GM12878 (cell line): Measurements from ENCODE around the gene RHOBTB1. TPM values are rescaled to one million over a fixed set of nuclear protein-coding genes. Genes with fewer than 3 reads are reported as not detected.

ENCODE experiments used
- ATAC-seq: fragments of 200-7000 bp; cut with Tn5 transposase; 3 replicates; pipeline ENCODE4 v1.9.1; 2020; ENCODE audit warnings: mild to moderate bottlenecking, moderate library complexity
- BruUV-seq: library from RNA; stranded (reverse); fragments of 400-500 nt; replicated peaks from 2 replicates; lab custom pipeline; 2021; lab: Mats Ljungman, UMichigan
- CTCF ChIA-PET: fragments of 300-600 bp; sonication (Branson Sonifier 250); formaldehyde crosslinking; extraction: SDS; loops from one replicate; lab custom pipeline; 2021; ENCODE audit warnings: inconsistent platforms; lab: Yijun Ruan, JAX
- POLR2A ChIA-PET: fragments of 350-600 bp; formaldehyde crosslinking; extraction: SDS; loops from one replicate; lab custom pipeline; 2021; ENCODE audit warnings: inconsistent platforms; lab: Charles Lee
- RAD21 ChIA-PET: fragments of 300-600 bp; sonication (Branson Sonifier 250); formaldehyde crosslinking; loops from one replicate; lab custom pipeline; 2023; ENCODE audit warnings: antibody characterized with exemption; ENCODE audit not compliant: unreplicated experiment; lab: Charles Lee
- SMC1A ChIA-PET: fragments of 300-600 bp; sonication (Branson Sonifier 250); formaldehyde crosslinking; loops from one replicate; lab custom pipeline; 2023; ENCODE audit not compliant: unreplicated experiment, uncharacterized antibody; lab: Charles Lee
- DNase-seq: peaks from one replicate; pipeline ENCODE4 v3.0.0-alpha.2; 2011; ENCODE audit warnings: low read depth, low spot score
- FAIRE-seq: peaks from 3 replicates; lab custom pipeline; 2011; peaks lifted over from hg19 to GRCh38; lab: Jason Lieb, UNC
- H2AFZ ChIP-seq: 2 replicates; pipeline ENCODE4 v1.6.0; 2011; ENCODE audit warnings: low read depth, low read length, control low read depth; ENCODE audit not compliant: control insufficient read depth
- H3K27ac ChIP-seq: 2 replicates; pipeline ENCODE4 v1.5.1; 2011; ENCODE audit warnings: control low read depth; ENCODE audit not compliant: control insufficient read depth, insufficient read depth
- H3K27me3 ChIP-seq, 2 experiments: replicated peaks in 1 of 2; 2 replicates each; pipeline versions ENCODE4 v1.6.0 to v1.6.1; 2011; ENCODE audit warnings: low read length in 1 of 2; ENCODE audit not compliant: control insufficient read depth in 2 of 2, insufficient read depth in 2 of 2
- H3K36me3 ChIP-seq, 2 experiments: 2 replicates each; pipeline ENCODE4 v1.5.1; 2011; ENCODE audit warnings: low read length in 1 of 2; ENCODE audit not compliant: control insufficient read depth in 2 of 2, insufficient read depth in 2 of 2
- H3K4me1 ChIP-seq: 2 replicates; pipeline ENCODE4 v1.6.1; 2011; ENCODE audit warnings: mild to moderate bottlenecking, low read length, moderate library complexity, mixed read lengths; ENCODE audit not compliant: control insufficient read depth, insufficient read depth
- H3K4me2 ChIP-seq: 2 replicates; pipeline ENCODE4 v1.6.0; 2011; ENCODE audit warnings: control low read depth; ENCODE audit not compliant: control insufficient read depth, insufficient read depth
- H3K4me3 ChIP-seq: fragments of 200-600 bp; sonication (generic); 2 replicates; pipeline ENCODE4 v1.5.1; 2016
- H3K79me2 ChIP-seq: 2 replicates; pipeline ENCODE4 v1.6.0; 2011; ENCODE audit warnings: low read length; ENCODE audit not compliant: control insufficient read depth, insufficient read depth
- H3K9ac ChIP-seq: 2 replicates; pipeline ENCODE4 v1.8.0; 2011; ENCODE audit warnings: low read length, control low read depth, mixed read lengths; ENCODE audit not compliant: control insufficient read depth, insufficient read depth
- H3K9me3 ChIP-seq: replicated peaks from 3 replicates; pipeline ENCODE4 v1.5.1; 2011; ENCODE audit warnings: mild to moderate bottlenecking, low read length; ENCODE audit not compliant: control insufficient read depth, insufficient read depth
- H4K20me1 ChIP-seq: 2 replicates; pipeline ENCODE4 v1.6.0; 2011; ENCODE audit not compliant: control insufficient read depth, insufficient read depth
- CREB1 ChIP-seq: IDR thresholded peaks from 2 replicates; pipeline ENCODE4 v1.6.1; 2012; ENCODE audit warnings: low read depth, mild to moderate bottlenecking, inconsistent platforms
- EGR1 ChIP-seq, 2 experiments: IDR thresholded peaks; 1 replicate in 1 of 2; 2 replicates in 1 of 2; pipeline ENCODE4 v1.6.1; 2011 to 2012; ENCODE audit warnings: low read depth in 2 of 2, low read length in 2 of 2, borderline replicate concordance in 1 of 2, mild to moderate bottlenecking in 1 of 2, moderate library complexity in 1 of 2
- FOXK2 ChIP-seq: fragments of 450-650 bp; IDR thresholded peaks from 2 replicates; pipeline ENCODE4 v1.6.1; 2017; ENCODE audit warnings: mild to moderate bottlenecking, moderate library complexity
- HCFC1 ChIP-seq: fragments of 150-350 bp; IDR thresholded peaks from 2 replicates; pipeline ENCODE4 v1.6.1; 2014; ENCODE audit warnings: low read length
- HDGF ChIP-seq: fragments of 450-650 bp; IDR thresholded peaks from 2 replicates; pipeline ENCODE4 v1.6.1; 2016; ENCODE audit warnings: antibody characterized with exemption
- IKZF1 ChIP-seq: fragments of 450-650 bp; conservative IDR thresholded peaks from 2 replicates; pipeline ENCODE4 v1.6.1; 2017; ENCODE audit warnings: antibody characterized with exemption, mild to moderate bottlenecking
- MEF2B ChIP-seq: fragments of 450-650 bp; IDR thresholded peaks from 2 replicates; pipeline ENCODE4 v1.6.1; 2018; ENCODE audit warnings: mild to moderate bottlenecking, moderate library complexity; ENCODE audit not compliant: partially characterized antibody, poor library complexity, severe bottlenecking
- MXI1 ChIP-seq: fragments of 150-350 bp; IDR thresholded peaks from 2 replicates; pipeline ENCODE4 v1.6.1; 2011; ENCODE audit warnings: low read depth, mild to moderate bottlenecking, inconsistent platforms, low read length, improper control_type of control experiment
- NFYA ChIP-seq: IDR thresholded peaks from 2 replicates; pipeline ENCODE4 v1.6.1; 2011; ENCODE audit warnings: low read depth, mild to moderate bottlenecking, low read length, improper control_type of control experiment, borderline replicate concordance
- POU2F2 ChIP-seq: IDR thresholded peaks from 3 replicates; pipeline ENCODE4 v1.6.1; 2011; ENCODE audit warnings: low read depth, mild to moderate bottlenecking, low read length, borderline replicate concordance
- SMAD5 ChIP-seq: IDR thresholded peaks from 2 replicates; pipeline ENCODE4 v1.6.1; 2016; ENCODE audit warnings: antibody characterized with exemption, low read depth
- TCF7 ChIP-seq: IDR thresholded peaks from 2 replicates; pipeline ENCODE4 v1.6.1; 2014; ENCODE audit warnings: antibody characterized with exemption, borderline replicate concordance
- YY1 ChIP-seq: IDR thresholded peaks from 2 replicates; pipeline ENCODE4 v1.6.1; 2011; ENCODE audit warnings: low read depth, mild to moderate bottlenecking, low read length
- ZNF622 ChIP-seq: fragments of 450-650 bp; IDR thresholded peaks from 2 replicates; pipeline ENCODE4 v1.6.1; 2017; ENCODE audit warnings: mild to moderate bottlenecking, inconsistent platforms
- WGBS: methylation state at CpG from one replicate; pipeline ENCODE4 v1.1.6; 2016; ENCODE audit warnings: low lambda C conversion rate; ENCODE audit not compliant: insufficient replicate concordance, insufficient coverage; ENCODE audit errors: missing lambda C conversion rate; 5-methylcytosine and 5-hydroxymethylcytosine counted together
- in situ Hi-C: fragments of 300-500 bp; cut with MboI; formaldehyde crosslinking; loops from 9 replicates; pipeline ENCODE4 v1.14.3; 2018; ENCODE audit warnings: mixed read lengths
- intact Hi-C: fragments of 100-400 bp; cut with micrococcal nuclease; formaldehyde crosslinking; loops from one replicate; pipeline ENCODE4 v1.14.2; 2022; ENCODE audit not compliant: unreplicated experiment
- polyA plus RNA-seq, 11 experiments: library from polyadenylated mRNA; depleted of rRNA in 4 of 11; unstranded in 6 of 11; stranded (reverse) in 5 of 11; fragments of >200 nt; fragmentation: Nextera tagmentation in 4 of 11; fragmentation: Illumina TruSeq in 1 of 11; extraction: Ambion mirVana in 4 of 11; extraction: Trizol in 1 of 11; gene quantifications; 1 replicate in 1 of 11; 2 replicates in 10 of 11; pipeline versions ENCODE4 v1.2.1 to v1.2.3, GENCODE V29; 2011 to 2016; ENCODE audit warnings: inconsistent platforms in 2 of 11, missing spikeins in 2 of 11, low read depth in 1 of 11
- total RNA-seq, 4 experiments: library from RNA; depleted of rRNA in 3 of 4; stranded (reverse); fragments of >200 nt in 3 of 4; fragmentation: Illumina TruSeq in 1 of 4; extraction: Trizol in 1 of 4; gene quantifications; 2 replicates each; pipeline versions ENCODE4 v1.2.1 to v1.2.3, GENCODE V29; 2013 to 2021
- TF ChIP-seq, protein P1 (sequence below): fragments of 450-650 bp; IDR thresholded peaks from 2 replicates; pipeline ENCODE4 v1.6.1; 2016; ENCODE audit warnings: mild to moderate bottlenecking

The RHOBTB1 gene
- total and polyA plus RNA-seq, 10 of the 15 experiments (the other 5 are each of a cell fraction or from before 2014, with no cell fraction given): not detected

DNA sequence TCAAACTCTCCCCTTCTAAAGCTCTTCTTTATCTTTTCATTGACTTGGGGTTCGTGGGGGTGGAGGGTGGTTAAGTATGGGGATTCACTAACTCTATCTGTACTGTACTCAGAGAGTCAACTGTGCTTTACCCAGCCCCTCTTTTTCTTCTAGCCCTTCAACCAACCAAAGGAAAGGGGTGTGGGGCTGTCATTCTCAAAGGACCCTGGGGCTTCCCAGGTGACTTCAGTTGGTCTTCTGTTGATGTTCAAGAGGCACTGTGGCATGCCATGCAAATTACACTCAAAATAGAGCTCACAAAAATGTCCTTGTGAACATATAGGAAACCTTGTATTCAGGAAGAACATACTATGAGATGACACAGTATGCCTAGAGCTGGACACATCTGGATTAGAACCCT lies 16.9 kb upstream of the RHOBTB1 start:
- BruUV-seq: no TSS peak
- no peak overlapping the region for H3K4me2 ChIP-seq
- no peaks in the 10 kb centered on the region for H3K4me1 ChIP-seq
- no peak for FAIRE-seq
- ChIA-PET POLR2A (no interaction called here), SMC1A (interaction anchor here (0.8 to 1.0 kb wide), 2 partner anchors 144 to 154 kb away, joined by 4 read pairs; no protein-coding TSS in a partner anchor), RAD21 (interaction anchor here (1.4 kb wide), 1 partner anchor 144 kb away, joined by 6 read pairs; no protein-coding TSS in a partner anchor), CTCF (interaction anchor here (0.6 to 2.0 kb wide), 8 partner anchors 8 to 323 kb away, joined by 3 to 15 read pairs (median 4); no protein-coding TSS in a partner anchor)
- no peaks in the 10 kb centered on the region for H3K36me3 ChIP-seq
- no peaks in the 10 kb centered on the region; a peak in 1 of 4 replicates for H3K27me3 ChIP-seq
- in situ Hi-C loops: loop anchor here (5.0 kb wide), 1 partner anchor 144 kb away; no protein-coding TSS in a partner anchor
- no peak for ATAC-seq
- H3K79me2 ChIP-seq: no peaks in the 10 kb centered on the region
- WGBS: 0% methylated on average over 1 of the region's 1 CpG
- H4K20me1 ChIP-seq: no peaks in the 10 kb centered on the region; the same call in 1 of the 2 replicates
- no peak overlapping the region for H3K9ac ChIP-seq
- no peak overlapping the region for H3K4me3 ChIP-seq
- no peak overlapping the region for H2AFZ ChIP-seq
- DNase-seq: no peak
- no peak overlapping the region for H3K27ac ChIP-seq
- no peaks in the 10 kb centered on the region for H3K9me3 ChIP-seq
- intact Hi-C loops: loop anchor here (5.0 kb wide), 2 partner anchors 79 to 321 kb away; no protein-coding TSS in a partner anchor
- TF ChIP-seq NFYA (no peak), FOXK2 (no peak), HCFC1 (no peak), ZNF622 (no peak), YY1 (no peak), IKZF1 (no peak), POU2F2 (no peak), CREB1 (no peak), MXI1 (no peak), EGR1 (IDR thresholded peaks at IDR 0.05; ENCODE audit: borderline replicate concordance in 1 of 2, low read depth in 2 of 2, low read length in 2 of 2) (no peak), HDGF (no peak), MEF2B (no peak), SMAD5 (no peak), TCF7 (no peak)
- TF ChIP-seq, protein P1, sequence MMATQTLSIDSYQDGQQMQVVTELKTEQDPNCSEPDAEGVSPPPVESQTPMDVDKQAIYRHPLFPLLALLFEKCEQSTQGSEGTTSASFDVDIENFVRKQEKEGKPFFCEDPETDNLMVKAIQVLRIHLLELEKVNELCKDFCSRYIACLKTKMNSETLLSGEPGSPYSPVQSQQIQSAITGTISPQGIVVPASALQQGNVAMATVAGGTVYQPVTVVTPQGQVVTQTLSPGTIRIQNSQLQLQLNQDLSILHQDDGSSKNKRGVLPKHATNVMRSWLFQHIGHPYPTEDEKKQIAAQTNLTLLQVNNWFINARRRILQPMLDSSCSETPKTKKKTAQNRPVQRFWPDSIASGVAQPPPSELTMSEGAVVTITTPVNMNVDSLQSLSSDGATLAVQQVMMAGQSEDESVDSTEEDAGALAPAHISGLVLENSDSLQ: no peak
